GM12878 (cell line): ENCODE results near the gene DSTYK. TPM values are rescaled to one million over a fixed set of nuclear protein-coding genes. Genes with fewer than 3 reads are reported as not detected.

Experiments
- BACH1 ChIP-seq: fragments of 450-650 bp; IDR thresholded peaks from 2 replicates; pipeline ENCODE4 v1.6.1; 2017; ENCODE audit warnings: mild to moderate bottlenecking, borderline replicate concordance
- BHLHE40 ChIP-seq, 2 experiments: fragments of 450-650 bp in 1 of 2; IDR thresholded peaks; 2 replicates each; pipeline ENCODE4 v1.6.1; 2011 to 2017; ENCODE audit warnings: low read depth in 2 of 2, borderline replicate concordance in 1 of 2, improper control_type of control experiment in 1 of 2, low read length in 1 of 2, mild to moderate bottlenecking in 1 of 2
- BMI1 ChIP-seq: fragments of 450-650 bp; IDR thresholded peaks from 2 replicates; pipeline ENCODE4 v1.6.1; 2016; ENCODE audit warnings: mild to moderate bottlenecking, moderate library complexity, borderline replicate concordance
- CHD1 ChIP-seq: IDR thresholded peaks from 2 replicates; pipeline ENCODE4 v1.6.1; 2012; ENCODE audit warnings: low read depth, low read length, improper control_type of control experiment
- E2F4 ChIP-seq: IDR thresholded peaks from 2 replicates; pipeline ENCODE4 v1.6.1; 2012; ENCODE audit warnings: low read depth, low read length, improper control_type of control experiment
- EZH2 ChIP-seq: IDR thresholded peaks from 2 replicates; pipeline ENCODE4 v1.6.1; 2012; ENCODE audit warnings: low read depth, mild to moderate bottlenecking, control low read depth, inconsistent platforms, low read length, borderline replicate concordance; ENCODE audit not compliant: control insufficient read depth
- IKZF1 ChIP-seq: fragments of 450-650 bp; conservative IDR thresholded peaks from 2 replicates; pipeline ENCODE4 v1.6.1; 2017; ENCODE audit warnings: antibody characterized with exemption, mild to moderate bottlenecking
- IRF3 ChIP-seq: fragments of 450-650 bp; IDR thresholded peaks from 2 replicates; pipeline ENCODE4 v1.6.1; 2014; ENCODE audit warnings: mild to moderate bottlenecking
- IRF4 ChIP-seq: IDR thresholded peaks from 2 replicates; pipeline ENCODE4 v1.6.1; 2011; ENCODE audit warnings: low read depth, low read length
- MYB ChIP-seq: fragments of 150-350 bp; IDR thresholded peaks from 2 replicates; pipeline ENCODE4 v1.6.1; 2014; ENCODE audit warnings: mild to moderate bottlenecking, low read depth, low read length, borderline replicate concordance
- NKRF ChIP-seq: fragments of 450-650 bp; conservative IDR thresholded peaks from 2 replicates; pipeline ENCODE4 v1.6.1; 2017; ENCODE audit warnings: mild to moderate bottlenecking, moderate library complexity
- PAX5 ChIP-seq: IDR thresholded peaks from 2 replicates; pipeline ENCODE4 v1.6.1; 2011; ENCODE audit warnings: low read depth, low read length, borderline replicate concordance
- PKNOX1 ChIP-seq: fragments of 450-650 bp; IDR thresholded peaks from 2 replicates; pipeline ENCODE4 v1.6.1; 2016; ENCODE audit warnings: mild to moderate bottlenecking
- POU2F2 ChIP-seq: IDR thresholded peaks from 3 replicates; pipeline ENCODE4 v1.6.1; 2011; ENCODE audit warnings: low read depth, mild to moderate bottlenecking, low read length, borderline replicate concordance
- SMARCA5 ChIP-seq: fragments of 450-650 bp; IDR thresholded peaks from 2 replicates; pipeline ENCODE4 v1.6.1; 2017; ENCODE audit warnings: mild to moderate bottlenecking
- TCF7 ChIP-seq: IDR thresholded peaks from 2 replicates; pipeline ENCODE4 v1.6.1; 2014; ENCODE audit warnings: antibody characterized with exemption, borderline replicate concordance
- YBX1 ChIP-seq: fragments of 450-650 bp; IDR thresholded peaks from 2 replicates; pipeline ENCODE4 v1.6.1; 2016; ENCODE audit warnings: antibody characterized with exemption
- ZNF274 ChIP-seq: IDR thresholded peaks from one replicate; pipeline ENCODE4 v1.8.0; 2011; ENCODE audit not compliant: insufficient read length, insufficient read depth
- ZNF592 ChIP-seq: fragments of 450-650 bp; IDR thresholded peaks from 2 replicates; pipeline ENCODE4 v1.6.1; 2017; ENCODE audit warnings: mild to moderate bottlenecking, moderate library complexity
- ZZZ3 ChIP-seq: IDR thresholded peaks from 2 replicates; pipeline ENCODE4 v1.6.1; 2011; ENCODE audit warnings: low read depth; ENCODE audit not compliant: control insufficient read depth, insufficient read length
- polyA plus RNA-seq, 11 experiments: library from polyadenylated mRNA; depleted of rRNA in 4 of 11; unstranded in 6 of 11; stranded (reverse) in 5 of 11; fragments of >200 nt; fragmentation: Nextera tagmentation in 4 of 11; fragmentation: Illumina TruSeq in 1 of 11; extraction: Ambion mirVana in 4 of 11; extraction: Trizol in 1 of 11; gene quantifications; 1 replicate in 1 of 11; 2 replicates in 10 of 11; pipeline versions ENCODE4 v1.2.1 to v1.2.3, GENCODE V29; 2011 to 2016; ENCODE audit warnings: inconsistent platforms in 2 of 11, missing spikeins in 2 of 11, low read depth in 1 of 11
- total RNA-seq, 4 experiments: library from RNA; depleted of rRNA in 3 of 4; stranded (reverse); fragments of >200 nt in 3 of 4; fragmentation: Illumina TruSeq in 1 of 4; extraction: Trizol in 1 of 4; gene quantifications; 2 replicates each; pipeline versions ENCODE4 v1.2.1 to v1.2.3, GENCODE V29; 2013 to 2021

The DSTYK gene
- total and polyA plus RNA-seq, 10 of the 15 experiments (the other 5 are each of a cell fraction or from before 2014, with no cell fraction given): 2.7 to 5.5 (median 3.6) TPM

- TF ChIP-seq NKRF: peak; percentile 30; the same call in 1 of the 2 replicates
- TF ChIP-seq PAX5: peak; percentile 18
- peak; percentile 32 to 55; a peak in 2 of 4 replicates for TF ChIP-seq BHLHE40 (IDR thresholded peaks at IDR 0.05; ENCODE audit: borderline replicate concordance in 1 of 2, low read depth in 2 of 2, low read length in 1 of 2)
- TF ChIP-seq IKZF1: peak; percentile 99
- TF ChIP-seq ZNF592: no peak
- peak; percentile 83; the same call in 2 of the 3 replicates for TF ChIP-seq POU2F2
- peak; percentile 86; the same call in 1 of the 2 replicates for TF ChIP-seq SMARCA5
- peak; percentile 68 for TF ChIP-seq ZZZ3
- TF ChIP-seq BMI1: no peak; the same call in 1 of the 2 replicates
- TF ChIP-seq IRF4: peak; percentile 59; the same call in 1 of the 2 replicates
- TF ChIP-seq PKNOX1: no peak; the same call in 1 of the 2 replicates
- TF ChIP-seq EZH2: 0 out of 2 replicates have a peak, but pooled peaks have one; percentile 64
- peak; percentile 54; the same call in 1 of the 2 replicates for TF ChIP-seq E2F4
- TF ChIP-seq YBX1: no peak
- TF ChIP-seq ZNF274: no peak
- peak; percentile 95 for TF ChIP-seq BACH1
- TF ChIP-seq CHD1: peak; percentile 73; the same call in 1 of the 2 replicates
- TF ChIP-seq IRF3: peak; percentile 41; the same call in 1 of the 2 replicates
- TF ChIP-seq TCF7: peak; percentile 41; the same call in 1 of the 2 replicates
- no peak for TF ChIP-seq MYB
These were observed at the start of gene DSTYK (continued) for GRCh38 chr1:205211169-205211838.
